Measurements from ENCODE around the gene CFAP43. TPM values are rescaled to one million over a fixed set of nuclear protein-coding genes. Genes with fewer than 3 reads are reported as not detected.

The CFAP43 gene
- total RNA-seq, 1 donor from 2014 or later: 0.56 TPM

- Mint-ChIP-seq H3K27ac (ENCODE audit: unreplicated experiment) (no peak overlapping the region), H3K4me3 (ENCODE audit: unreplicated experiment) (no peak overlapping the region), H3K36me3 (ENCODE audit: low read depth, unreplicated experiment) (no peaks in the 10 kb centered on the region), H3K27me3 (ENCODE audit: unreplicated experiment) (no peaks in the 10 kb centered on the region), H3K9me3 (ENCODE audit: unreplicated experiment) (no peaks in the 10 kb centered on the region), H3K4me1 (ENCODE audit: unreplicated experiment) (peaks cover 2% of the 10 kb centered on the region)
- TF ChIP-seq, protein P1, sequence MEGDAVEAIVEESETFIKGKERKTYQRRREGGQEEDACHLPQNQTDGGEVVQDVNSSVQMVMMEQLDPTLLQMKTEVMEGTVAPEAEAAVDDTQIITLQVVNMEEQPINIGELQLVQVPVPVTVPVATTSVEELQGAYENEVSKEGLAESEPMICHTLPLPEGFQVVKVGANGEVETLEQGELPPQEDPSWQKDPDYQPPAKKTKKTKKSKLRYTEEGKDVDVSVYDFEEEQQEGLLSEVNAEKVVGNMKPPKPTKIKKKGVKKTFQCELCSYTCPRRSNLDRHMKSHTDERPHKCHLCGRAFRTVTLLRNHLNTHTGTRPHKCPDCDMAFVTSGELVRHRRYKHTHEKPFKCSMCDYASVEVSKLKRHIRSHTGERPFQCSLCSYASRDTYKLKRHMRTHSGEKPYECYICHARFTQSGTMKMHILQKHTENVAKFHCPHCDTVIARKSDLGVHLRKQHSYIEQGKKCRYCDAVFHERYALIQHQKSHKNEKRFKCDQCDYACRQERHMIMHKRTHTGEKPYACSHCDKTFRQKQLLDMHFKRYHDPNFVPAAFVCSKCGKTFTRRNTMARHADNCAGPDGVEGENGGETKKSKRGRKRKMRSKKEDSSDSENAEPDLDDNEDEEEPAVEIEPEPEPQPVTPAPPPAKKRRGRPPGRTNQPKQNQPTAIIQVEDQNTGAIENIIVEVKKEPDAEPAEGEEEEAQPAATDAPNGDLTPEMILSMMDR (IDR thresholded peaks at IDR 0.05; ENCODE audit: unreplicated experiment): no peak
- DNase-seq (ENCODE audit: low spot score): no peak
Observed at GRCh38 chr10:104276192-104276591, 44.0 kb upstream of the CFAP43 start.

DNA sequence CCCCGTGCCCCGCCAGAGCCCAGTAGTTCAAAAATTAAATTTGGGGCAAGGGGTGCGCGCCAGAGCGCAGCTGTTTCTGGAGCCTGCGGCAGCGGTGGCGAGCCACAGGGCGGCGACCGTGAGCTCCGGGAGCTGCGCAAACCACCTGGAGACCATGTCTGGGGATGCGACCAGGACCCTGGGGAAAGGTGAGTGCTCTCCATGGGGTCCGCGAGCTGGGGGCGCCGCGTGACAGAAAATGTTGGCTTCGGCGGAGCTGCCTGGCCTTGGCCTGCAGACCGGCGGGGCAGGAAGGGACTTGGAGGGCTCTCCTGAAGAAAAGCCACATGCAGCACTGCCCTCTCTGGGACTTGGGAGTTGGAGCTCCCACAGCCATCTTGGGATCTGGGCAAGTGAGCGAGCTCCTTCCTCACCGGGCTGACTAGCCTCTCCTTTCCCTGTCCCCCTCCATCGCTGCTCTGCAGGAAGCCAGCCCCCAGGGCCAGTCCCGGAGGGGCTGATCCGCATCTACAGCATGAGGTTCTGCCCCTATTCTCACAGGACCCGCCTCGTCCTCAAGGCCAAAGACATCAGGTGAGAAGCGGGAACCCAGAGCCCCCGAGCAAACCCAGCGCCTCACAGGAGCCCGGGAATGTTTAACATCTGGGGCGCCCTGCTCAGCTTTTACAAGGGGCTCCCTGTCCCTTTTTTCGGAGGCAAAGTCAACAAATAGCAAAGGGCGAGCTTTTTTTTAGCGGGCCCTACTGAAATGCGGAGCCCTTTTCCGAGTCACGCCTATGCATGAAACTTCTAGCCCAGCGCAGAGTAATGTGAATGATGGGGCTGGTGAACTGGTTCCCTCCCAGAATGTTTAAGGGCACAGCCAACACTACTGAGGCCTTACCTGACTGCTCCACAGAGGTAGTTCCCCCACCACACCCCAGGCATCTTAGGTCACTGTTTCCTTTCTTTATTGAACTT lies 42.9 kb upstream of the CFAP43 start:
- TF ChIP-seq, protein P1 (IDR thresholded peaks at IDR 0.05; ENCODE audit: unreplicated experiment): peak; percentile 64
- H3K9me3 Mint-ChIP-seq (ENCODE audit: unreplicated experiment): no peaks in the 10 kb centered on the region
- H3K4me1 Mint-ChIP-seq (ENCODE audit: unreplicated experiment): peaks cover 2% of the 10 kb centered on the region
- H3K27ac Mint-ChIP-seq (ENCODE audit: unreplicated experiment): no peak overlapping the region
- H3K27me3 Mint-ChIP-seq (ENCODE audit: unreplicated experiment): no peaks in the 10 kb centered on the region
- peak; percentile 65 for DNase-seq (ENCODE audit: low spot score)
- H3K36me3 Mint-ChIP-seq (ENCODE audit: low read depth, unreplicated experiment): no peaks in the 10 kb centered on the region
- peak overlapping the region; percentile 84 for H3K4me3 Mint-ChIP-seq (ENCODE audit: unreplicated experiment)

DNA sequence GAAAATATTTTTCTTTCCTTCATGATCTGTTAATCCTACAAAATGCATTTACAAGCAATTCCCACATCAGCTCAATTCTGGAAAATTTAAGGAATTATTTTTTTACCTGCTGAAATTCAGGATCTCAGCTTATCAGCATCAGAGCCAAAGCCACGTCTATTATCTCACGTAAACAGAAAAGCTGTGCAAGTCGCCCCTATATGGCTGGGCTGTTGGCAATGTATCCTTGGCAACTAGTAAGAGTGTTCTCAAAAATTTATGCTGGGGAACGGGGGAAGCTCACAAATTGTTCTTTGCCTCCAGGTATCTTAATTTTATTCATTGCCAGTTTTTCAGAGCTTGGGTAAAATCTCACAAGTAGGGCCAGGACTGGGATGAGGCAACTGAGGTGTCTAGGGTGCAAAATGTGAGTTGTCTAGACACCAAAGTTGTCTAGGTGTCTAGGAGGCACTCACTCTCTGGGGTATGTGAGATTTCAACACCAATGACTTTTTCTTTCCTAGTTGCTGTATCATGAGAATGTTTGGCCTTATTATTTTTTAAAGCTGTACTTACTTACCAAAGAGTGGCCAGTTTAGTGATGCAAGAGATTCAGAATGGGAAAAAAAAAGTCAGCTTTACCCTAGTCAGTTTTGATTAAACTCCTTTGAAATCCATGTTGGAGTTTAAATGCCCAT lies 41.9 kb upstream of the CFAP43 start:
- TF ChIP-seq, protein P1 (IDR thresholded peaks at IDR 0.05; ENCODE audit: unreplicated experiment): no peak
- no peak overlapping the region for H3K27ac Mint-ChIP-seq (ENCODE audit: unreplicated experiment)

DNA sequence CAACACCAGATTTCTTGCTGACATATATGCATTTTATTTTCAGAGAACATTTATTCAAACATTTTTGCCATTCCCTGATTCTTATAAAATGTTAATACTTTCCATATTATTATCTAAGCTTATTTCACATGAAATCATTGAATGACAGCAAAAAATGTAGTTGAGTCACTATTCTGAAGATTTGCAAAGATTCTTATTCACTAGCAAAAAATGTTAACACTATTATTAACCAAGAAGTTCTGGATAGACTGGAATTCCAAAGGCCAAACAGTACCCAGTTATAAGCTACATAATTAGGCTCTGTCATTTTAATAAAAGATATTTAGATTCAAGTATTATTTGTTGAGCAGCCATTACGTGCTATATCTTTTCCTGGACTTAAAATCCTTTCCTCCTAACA lies 41.1 kb upstream of the CFAP43 start:
- H3K27ac Mint-ChIP-seq (ENCODE audit: unreplicated experiment): no peak overlapping the region
- H3K9me3 Mint-ChIP-seq (ENCODE audit: unreplicated experiment): no peaks in the 10 kb centered on the region
- H3K4me3 Mint-ChIP-seq (ENCODE audit: unreplicated experiment): no peak overlapping the region
- TF ChIP-seq, protein P1 (IDR thresholded peaks at IDR 0.05; ENCODE audit: unreplicated experiment): no peak
- H3K27me3 Mint-ChIP-seq (ENCODE audit: unreplicated experiment): no peaks in the 10 kb centered on the region
- no peaks in the 10 kb centered on the region for H3K36me3 Mint-ChIP-seq (ENCODE audit: low read depth, unreplicated experiment)
- DNase-seq (ENCODE audit: low spot score): no peak
- peaks cover 2% of the 10 kb centered on the region for H3K4me1 Mint-ChIP-seq (ENCODE audit: unreplicated experiment)

More for the DNA sequence above, 41.9 kb upstream of the CFAP43 start:
- Mint-ChIP-seq H3K4me1 (ENCODE audit: unreplicated experiment) (peaks cover 2% of the 10 kb centered on the region), H3K9me3 (ENCODE audit: unreplicated experiment) (no peaks in the 10 kb centered on the region), H3K36me3 (ENCODE audit: low read depth, unreplicated experiment) (no peaks in the 10 kb centered on the region), H3K4me3 (ENCODE audit: unreplicated experiment) (no peak overlapping the region), H3K27me3 (ENCODE audit: unreplicated experiment) (no peaks in the 10 kb centered on the region)
- DNase-seq (ENCODE audit: low spot score): no peak
